BE2C (cell line): Measurements from ENCODE around the gene ZZZ3.

Experiments used
- DNase-seq: peaks from one replicate; pipeline ENCODE4 v3.0.0-alpha.2; 2020
- H3K27me3 ChIP-seq: fragments of 250-450 bp; sonication (Bioruptor Pico); 2 replicates; pipeline ENCODE4 v1.5.1; 2020; ENCODE audit warnings: mild to moderate bottlenecking
- H3K36me3 ChIP-seq: fragments of 250-450 bp; sonication (Bioruptor Pico); 2 replicates; pipeline ENCODE4 v1.5.1; 2020; ENCODE audit warnings: mild to moderate bottlenecking
- H3K4me1 ChIP-seq: fragments of 250-450 bp; sonication (Bioruptor Pico); 2 replicates; pipeline ENCODE4 v1.5.1; 2020
- H3K4me3 ChIP-seq: 2 replicates; pipeline ENCODE4 v1.5.1; 2011; ENCODE audit warnings: low read depth, low read length
- H3K9me3 ChIP-seq: fragments of 250-450 bp; sonication (Bioruptor Pico); 2 replicates; pipeline ENCODE4 v1.5.1; 2020
- TF ChIP-seq, protein P1 (sequence below): IDR thresholded peaks from 2 replicates; pipeline ENCODE4 v1.5.1; 2012; ENCODE audit warnings: mild to moderate bottlenecking, low read depth, low read length

ZZZ3 gene

DNA sequence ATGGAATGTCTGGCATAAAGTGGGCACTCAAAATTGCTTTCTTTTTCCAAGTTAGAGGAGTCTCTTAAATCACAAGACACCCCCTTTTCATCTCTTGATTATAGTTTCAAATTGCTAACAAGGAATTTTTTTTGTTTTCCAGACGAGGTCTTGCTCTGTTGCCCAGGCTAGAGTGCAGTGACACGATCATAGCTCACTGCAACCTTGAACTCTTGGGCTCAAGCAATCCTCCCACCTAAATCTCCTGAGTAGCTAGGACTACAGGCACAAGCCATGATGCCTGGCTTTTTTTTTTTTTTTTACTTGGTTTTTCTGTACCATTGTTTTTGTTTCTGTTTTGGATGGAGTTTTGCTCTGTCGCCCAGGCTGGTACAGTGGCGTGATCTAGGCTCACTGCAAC, 20.8 kb downstream of the ZZZ3 start:
- DNase-seq, result no peak
- H3K4me1 ChIP-seq, result no peaks in the 10 kb centered on the region
- H3K36me3 ChIP-seq, result no peaks in the 10 kb centered on the region
- no peaks in the 10 kb centered on the region for H3K27me3 ChIP-seq
- H3K9me3 ChIP-seq, result no peaks in the 10 kb centered on the region
- TF ChIP-seq, protein P1, sequence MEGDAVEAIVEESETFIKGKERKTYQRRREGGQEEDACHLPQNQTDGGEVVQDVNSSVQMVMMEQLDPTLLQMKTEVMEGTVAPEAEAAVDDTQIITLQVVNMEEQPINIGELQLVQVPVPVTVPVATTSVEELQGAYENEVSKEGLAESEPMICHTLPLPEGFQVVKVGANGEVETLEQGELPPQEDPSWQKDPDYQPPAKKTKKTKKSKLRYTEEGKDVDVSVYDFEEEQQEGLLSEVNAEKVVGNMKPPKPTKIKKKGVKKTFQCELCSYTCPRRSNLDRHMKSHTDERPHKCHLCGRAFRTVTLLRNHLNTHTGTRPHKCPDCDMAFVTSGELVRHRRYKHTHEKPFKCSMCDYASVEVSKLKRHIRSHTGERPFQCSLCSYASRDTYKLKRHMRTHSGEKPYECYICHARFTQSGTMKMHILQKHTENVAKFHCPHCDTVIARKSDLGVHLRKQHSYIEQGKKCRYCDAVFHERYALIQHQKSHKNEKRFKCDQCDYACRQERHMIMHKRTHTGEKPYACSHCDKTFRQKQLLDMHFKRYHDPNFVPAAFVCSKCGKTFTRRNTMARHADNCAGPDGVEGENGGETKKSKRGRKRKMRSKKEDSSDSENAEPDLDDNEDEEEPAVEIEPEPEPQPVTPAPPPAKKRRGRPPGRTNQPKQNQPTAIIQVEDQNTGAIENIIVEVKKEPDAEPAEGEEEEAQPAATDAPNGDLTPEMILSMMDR, result no peak
- H3K4me3 ChIP-seq, result no peak overlapping the region

DNA sequence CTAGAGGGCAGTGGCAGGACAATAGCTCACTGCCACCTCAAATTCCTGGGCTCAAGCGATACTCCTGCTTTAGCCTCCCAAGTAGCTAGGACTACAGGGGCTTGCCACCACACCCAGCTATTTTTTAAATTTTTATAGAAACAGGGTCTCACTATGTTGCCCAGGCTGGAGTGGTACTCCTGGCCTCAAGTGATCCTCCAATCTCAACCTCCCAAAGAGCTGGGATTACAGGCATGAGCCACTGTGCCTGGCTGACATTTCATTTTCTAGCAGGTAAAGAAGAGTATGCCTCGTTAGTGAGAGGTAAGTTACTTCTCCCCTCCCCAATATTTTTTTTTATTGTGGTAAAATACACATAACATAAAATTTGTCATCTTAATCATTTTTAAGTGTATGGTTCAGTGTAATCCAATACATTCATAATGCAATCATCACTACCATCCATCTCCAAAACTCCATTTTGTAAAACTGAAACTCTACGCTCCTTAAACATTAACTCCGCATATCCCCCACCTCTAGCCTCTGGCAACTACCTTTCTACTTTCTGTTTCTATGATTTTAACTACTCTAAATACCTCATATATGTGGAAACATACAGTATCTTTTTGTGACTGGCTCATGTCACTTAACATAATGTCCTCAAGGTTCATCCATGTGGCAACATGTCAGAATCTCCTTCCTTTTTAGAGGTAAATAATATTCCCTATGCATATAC, 22.4 kb downstream of the ZZZ3 start:
- no peak overlapping the region for H3K4me3 ChIP-seq
- TF ChIP-seq, protein P1, result no peak

DNA sequence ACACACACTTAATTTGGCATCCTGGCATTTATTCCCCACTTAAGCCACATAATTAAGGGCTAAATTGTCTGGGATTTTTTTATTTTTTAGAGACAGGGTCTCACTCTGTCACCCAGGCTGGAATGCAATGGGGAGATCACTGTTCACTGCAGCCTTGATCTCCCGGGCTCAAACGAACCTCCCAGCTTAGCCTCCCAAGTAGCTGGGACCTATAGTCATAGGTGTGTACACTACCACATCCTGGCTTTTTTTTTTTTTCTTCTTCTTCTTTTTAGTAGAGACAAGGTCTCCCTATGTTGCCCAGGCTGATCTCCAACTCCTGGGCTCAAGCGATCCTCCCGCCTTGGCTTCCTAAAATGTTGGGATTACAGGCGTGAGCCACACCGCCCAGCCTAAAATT, 24.2 kb downstream of the ZZZ3 start:
- TF ChIP-seq, protein P1, result no peak
- DNase-seq, result no peak

More for the DNA sequence above, 22.4 kb downstream of the ZZZ3 start:
- no peak for DNase-seq
- H3K9me3 ChIP-seq, result no peaks in the 10 kb centered on the region
- H3K36me3 ChIP-seq, result no peaks in the 10 kb centered on the region
- H3K27me3 ChIP-seq, result no peaks in the 10 kb centered on the region
- no peaks in the 10 kb centered on the region for H3K4me1 ChIP-seq

DNA sequence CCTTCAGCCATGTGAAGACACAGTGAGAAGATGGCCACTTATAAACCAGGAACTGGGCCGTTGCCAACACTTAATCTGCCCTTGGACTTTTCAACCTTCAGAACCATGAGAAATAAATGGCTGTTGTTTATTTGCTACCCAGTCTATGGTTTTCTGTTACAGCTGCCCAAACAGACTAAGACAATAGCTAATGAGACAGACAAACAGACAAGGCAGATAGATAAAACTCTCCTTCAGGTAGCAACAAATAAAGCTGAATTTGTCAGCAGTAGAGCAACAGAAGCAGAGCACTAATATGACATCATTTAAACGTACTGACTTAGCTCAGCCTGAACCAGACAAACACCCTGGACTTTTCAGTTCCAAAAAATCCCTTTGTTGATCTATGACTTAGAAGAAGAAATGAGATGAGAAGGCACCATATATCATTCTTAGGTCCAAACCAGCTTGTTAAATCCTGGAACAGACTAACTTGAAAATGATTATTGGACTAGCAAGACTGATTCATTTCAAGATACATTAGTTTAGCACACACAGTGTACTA, 27.0 kb downstream of the ZZZ3 start:
- peak; percentile 7 for DNase-seq

More for the DNA sequence above, 24.2 kb downstream of the ZZZ3 start:
- Histone ChIP-seq H3K27me3 (no peaks in the 10 kb centered on the region), H3K4me1 (no peaks in the 10 kb centered on the region), H3K36me3 (no peaks in the 10 kb centered on the region), H3K9me3 (no peaks in the 10 kb centered on the region), H3K4me3 (no peak overlapping the region)

DNA sequence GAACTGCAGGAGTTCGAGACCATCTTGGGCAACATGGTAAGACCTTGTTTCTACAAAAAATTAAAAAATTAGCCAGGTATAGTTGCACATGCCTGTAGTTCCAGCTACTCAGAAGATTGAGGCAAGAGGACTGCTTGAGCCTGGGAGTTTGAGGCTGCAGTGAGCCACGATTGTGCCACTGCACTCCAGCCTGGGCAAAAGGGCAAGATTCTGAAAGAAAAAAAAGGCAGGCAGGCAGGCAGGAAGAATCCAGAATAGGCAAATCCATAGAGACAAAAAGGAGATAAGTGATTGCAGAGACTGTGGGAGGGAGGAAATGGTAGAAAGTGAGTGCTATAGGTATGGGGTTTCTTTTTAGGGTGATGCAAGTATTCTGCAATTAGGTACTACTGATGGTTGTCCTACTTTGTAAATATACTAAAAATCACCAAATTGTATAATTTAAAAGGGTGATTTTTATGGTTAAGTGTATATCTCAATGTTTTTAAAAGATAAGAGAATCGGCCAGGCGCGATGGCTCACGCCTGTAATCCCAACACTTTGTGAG, 29.4 kb downstream of the ZZZ3 start:
- Histone ChIP-seq H3K4me1 (no peaks in the 10 kb centered on the region), H3K36me3 (no peaks in the 10 kb centered on the region), H3K4me3 (no peak overlapping the region), H3K9me3 (no peaks in the 10 kb centered on the region), H3K27me3 (no peaks in the 10 kb centered on the region)
- TF ChIP-seq, protein P1, result no peak
- DNase-seq, result no peak

More for the DNA sequence above, 27.0 kb downstream of the ZZZ3 start:
- Histone ChIP-seq H3K9me3 (no peaks in the 10 kb centered on the region), H3K27me3 (no peaks in the 10 kb centered on the region), H3K36me3 (no peaks in the 10 kb centered on the region), H3K4me1 (no peaks in the 10 kb centered on the region), H3K4me3 (no peak overlapping the region)
- TF ChIP-seq, protein P1, result no peak

DNA sequence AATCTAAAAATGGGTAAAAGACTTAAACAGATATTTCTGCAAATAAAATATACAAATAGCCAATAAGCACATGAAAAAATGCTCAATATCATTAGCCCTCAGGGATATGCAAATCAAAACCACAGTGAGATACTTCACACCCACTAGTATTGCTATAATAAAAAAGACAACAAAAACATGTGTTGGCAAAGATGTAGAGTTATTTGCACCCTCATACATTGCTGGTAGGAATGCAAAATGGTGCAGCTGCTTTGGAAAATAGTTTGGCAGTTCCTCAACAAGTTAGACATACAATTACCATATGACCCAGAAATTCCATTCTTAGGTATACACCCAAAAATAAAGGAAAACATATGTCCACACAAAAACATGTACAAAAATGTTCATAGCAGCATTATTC, 30.2 kb downstream of the ZZZ3 start:
- TF ChIP-seq, protein P1, result no peak
- H3K4me1 ChIP-seq, result no peaks in the 10 kb centered on the region
- no peaks in the 10 kb centered on the region for H3K9me3 ChIP-seq
- H3K27me3 ChIP-seq, result no peaks in the 10 kb centered on the region
- DNase-seq, result no peak
- H3K4me3 ChIP-seq, result no peak overlapping the region
- no peaks in the 10 kb centered on the region for H3K36me3 ChIP-seq
